ENCODE measurements around the gene MPHOSPH9.

The MPHOSPH9 gene, protein sequence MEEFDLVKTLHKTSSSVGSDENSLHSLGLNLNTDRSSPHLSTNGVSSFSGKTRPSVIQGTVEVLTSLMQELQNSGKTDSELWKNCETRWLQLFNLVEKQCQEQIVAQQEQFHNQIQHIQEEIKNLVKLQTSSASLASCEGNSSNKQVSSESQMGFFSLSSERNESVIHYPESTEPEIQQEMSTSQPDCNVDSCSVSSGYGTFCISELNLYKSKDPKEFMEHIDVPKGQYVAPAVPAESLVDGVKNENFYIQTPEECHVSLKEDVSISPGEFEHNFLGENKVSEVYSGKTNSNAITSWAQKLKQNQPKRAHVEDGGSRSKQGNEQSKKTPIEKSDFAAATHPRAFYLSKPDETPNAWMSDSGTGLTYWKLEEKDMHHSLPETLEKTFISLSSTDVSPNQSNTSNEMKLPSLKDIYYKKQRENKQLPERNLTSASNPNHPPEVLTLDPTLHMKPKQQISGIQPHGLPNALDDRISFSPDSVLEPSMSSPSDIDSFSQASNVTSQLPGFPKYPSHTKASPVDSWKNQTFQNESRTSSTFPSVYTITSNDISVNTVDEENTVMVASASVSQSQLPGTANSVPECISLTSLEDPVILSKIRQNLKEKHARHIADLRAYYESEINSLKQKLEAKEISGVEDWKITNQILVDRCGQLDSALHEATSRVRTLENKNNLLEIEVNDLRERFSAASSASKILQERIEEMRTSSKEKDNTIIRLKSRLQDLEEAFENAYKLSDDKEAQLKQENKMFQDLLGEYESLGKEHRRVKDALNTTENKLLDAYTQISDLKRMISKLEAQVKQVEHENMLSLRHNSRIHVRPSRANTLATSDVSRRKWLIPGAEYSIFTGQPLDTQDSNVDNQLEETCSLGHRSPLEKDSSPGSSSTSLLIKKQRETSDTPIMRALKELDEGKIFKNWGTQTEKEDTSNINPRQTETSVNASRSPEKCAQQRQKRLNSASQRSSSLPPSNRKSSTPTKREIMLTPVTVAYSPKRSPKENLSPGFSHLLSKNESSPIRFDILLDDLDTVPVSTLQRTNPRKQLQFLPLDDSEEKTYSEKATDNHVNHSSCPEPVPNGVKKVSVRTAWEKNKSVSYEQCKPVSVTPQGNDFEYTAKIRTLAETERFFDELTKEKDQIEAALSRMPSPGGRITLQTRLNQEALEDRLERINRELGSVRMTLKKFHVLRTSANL

DNA sequence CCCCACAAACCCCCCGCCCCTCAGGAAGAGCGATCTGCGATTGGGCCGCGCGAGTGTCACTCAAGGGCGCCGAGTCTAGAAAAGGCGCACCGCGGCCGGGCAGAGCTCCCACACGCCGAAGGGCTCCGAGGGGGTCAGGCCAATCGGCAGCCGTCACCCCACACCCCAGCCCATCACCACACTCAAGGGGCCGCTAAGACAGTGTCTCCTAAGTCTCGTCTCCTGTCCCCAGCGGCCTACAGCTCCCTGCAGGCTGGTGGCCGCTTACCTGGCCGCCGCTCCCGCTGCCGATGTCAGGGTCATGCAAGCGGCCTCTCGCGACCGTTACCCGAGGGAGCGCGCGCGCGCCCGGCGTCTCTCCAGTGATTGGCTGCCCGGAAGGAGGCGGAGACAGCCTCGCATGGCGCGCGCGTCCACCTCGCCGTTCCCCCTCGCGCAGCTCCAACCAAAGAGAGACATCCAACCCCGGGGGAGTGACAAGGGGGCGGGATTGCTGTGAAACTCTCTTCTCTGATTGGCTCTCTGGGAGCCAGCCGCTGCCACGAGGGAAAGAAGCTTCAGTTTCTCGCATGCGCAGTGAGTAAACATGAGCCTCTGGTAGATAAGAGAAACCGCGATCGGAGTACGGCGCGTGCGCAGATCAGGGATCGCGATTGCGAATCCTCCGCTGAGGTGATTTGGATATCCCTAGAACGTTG lies at the start of gene MPHOSPH9, which contains the start of gene MTRFR:
Gene MPHOSPH9, minus strand, starts transcription at position 335 of the 698 bp plus-strand sequence. CDS start 2,777 bp downstream, outside the sequence.
Gene MTRFR, plus strand, starts transcription at position 630 of the 698 bp plus-strand sequence. CDS start 20,239 bp downstream, outside the sequence.
- DNase-seq (ENCODE audit: low spot score): peak; percentile 100

- DNase-seq (ENCODE audit: low spot score): no peak
Observed at GRCh38 chr12:123282111-123282510, 49.2 kb upstream of the MPHOSPH9 start.

- DNase-seq (ENCODE audit: low spot score): no peak
Observed at GRCh38 chr12:123280971-123281370, 48.0 kb upstream of the MPHOSPH9 start.

GRCh38 chr12:123278101-123278627 lies 45.2 kb upstream of the MPHOSPH9 start:
- DNase-seq (ENCODE audit: low spot score): no peak

- DNase-seq (ENCODE audit: low spot score): no peak
Observed at GRCh38 chr12:123273166-123273565, 40.2 kb upstream of the MPHOSPH9 start.

DNA sequence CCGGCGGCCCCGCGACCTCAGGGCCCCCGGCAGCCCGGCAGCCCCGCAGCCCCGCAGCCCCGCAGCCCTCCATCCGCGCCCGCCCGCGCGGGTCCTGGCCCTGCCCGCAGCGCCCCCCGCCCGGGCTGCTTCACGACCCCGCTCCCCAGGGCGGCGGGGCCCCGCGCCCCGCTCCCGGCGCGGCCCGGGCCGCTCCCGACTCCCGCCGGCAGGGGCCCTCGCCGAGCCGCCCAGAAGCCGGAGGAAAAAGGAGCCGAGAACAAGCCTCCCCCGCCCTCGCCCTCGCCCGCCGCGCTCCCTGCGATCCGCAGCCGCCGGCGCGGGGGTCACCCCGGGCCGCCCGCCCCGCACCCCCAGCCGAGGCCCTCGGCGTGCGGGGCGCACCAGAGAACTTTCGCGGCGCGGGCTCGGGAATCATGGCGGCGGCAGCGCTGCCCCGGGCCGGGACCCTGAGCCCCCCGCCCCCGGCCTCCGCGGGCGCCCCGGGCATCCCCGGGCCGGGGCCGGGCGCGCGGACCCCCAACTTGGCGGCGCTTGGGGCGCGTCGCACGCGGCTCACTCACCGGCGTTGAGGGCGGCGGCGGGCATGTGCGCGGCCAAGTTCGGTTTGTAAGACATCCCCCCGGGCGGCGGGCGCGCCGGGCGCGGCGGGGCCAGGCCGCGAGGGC lies 38.2 kb upstream of the MPHOSPH9 start:
- DNase-seq (ENCODE audit: low spot score): peak; percentile 75

- no peak for DNase-seq (ENCODE audit: low spot score)
Observed at GRCh38 chr12:123270214-123271000, 37.5 kb upstream of the MPHOSPH9 start.

DNA sequence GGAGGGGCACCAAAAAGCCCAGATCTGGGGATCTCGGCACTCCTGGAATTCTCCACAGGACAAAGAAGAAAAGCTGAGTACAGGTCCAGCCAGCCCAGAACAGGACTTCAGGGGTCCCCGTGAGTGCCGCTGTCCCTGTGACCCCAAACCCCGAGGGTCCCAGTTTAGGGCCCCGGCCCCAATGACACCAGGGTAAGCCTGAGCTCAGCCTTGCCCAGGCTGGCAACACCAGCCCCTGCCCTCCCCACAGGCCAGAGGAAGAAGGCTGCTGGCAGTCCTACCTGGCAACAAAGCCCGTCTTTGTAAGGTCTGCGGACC lies 36.9 kb upstream of the MPHOSPH9 start:
- peak; percentile 53 for DNase-seq (ENCODE audit: low spot score)

GRCh38 chr12:123269395-123269892 lies 36.5 kb upstream of the MPHOSPH9 start:
- peak; percentile 93 for DNase-seq (ENCODE audit: low spot score)

DNA sequence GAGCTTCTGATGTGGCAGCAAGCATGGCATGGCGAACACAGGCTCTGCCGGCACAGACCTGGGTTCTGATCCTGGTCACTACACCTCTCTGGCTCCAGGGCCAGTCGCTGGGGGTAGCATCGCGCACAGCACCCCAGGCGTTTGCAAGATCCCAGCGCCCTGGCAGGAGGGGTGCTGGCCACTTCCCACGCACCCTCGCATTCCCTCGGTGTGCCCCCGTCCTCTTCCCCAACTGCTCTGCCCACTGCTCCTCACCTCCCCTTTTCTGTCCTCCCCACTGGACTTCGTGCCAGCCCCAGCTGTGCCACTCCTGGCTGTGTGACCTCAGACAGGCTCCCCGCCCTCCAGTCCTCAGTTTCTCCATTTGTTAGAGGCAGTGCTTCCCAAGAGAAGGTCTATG lies 35.9 kb upstream of the MPHOSPH9 start:
- peak; percentile 66 for DNase-seq (ENCODE audit: low spot score)

DNA sequence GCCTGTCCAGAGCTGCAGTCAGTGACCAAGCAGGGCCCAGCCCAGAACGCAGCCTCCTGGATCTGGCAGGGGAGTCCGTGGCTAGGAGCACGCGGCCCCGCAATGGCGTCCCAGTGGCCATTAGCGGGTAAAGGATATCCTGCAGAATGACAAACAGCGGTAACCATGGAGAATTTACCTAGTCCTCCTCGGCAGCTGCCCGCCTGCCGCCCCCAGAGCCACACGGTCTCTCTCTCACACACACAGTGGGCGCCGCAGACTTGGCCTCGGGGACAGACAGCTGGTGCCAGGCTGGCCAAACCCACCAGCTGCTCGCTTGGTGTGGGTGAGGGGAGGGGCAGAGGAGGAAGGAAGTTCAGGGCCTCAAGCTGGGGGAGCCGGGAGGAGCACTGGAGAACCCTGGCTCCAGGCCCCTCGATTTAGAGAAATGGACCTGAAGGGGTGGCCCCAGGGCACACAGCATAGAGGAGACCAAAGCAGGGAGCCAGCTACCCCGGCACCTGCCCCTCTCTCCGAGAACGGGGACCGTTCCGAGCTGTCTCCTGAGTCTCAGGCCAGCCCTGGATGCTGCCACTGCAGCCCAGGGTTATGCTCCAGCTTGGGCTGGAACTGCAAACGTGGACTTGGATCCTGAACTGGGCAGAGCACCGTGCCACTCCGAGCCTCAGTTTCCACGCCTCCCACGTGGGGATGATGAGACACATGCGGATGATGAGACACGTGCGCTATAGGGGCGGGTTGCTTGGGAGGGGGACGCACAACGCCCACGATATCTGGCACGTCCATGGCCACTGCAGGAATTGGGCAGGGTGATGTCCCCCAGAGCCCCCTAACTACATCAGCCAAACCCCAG lies 35.3 kb upstream of the MPHOSPH9 start:
- peak; percentile 85 for DNase-seq (ENCODE audit: low spot score)

DNA sequence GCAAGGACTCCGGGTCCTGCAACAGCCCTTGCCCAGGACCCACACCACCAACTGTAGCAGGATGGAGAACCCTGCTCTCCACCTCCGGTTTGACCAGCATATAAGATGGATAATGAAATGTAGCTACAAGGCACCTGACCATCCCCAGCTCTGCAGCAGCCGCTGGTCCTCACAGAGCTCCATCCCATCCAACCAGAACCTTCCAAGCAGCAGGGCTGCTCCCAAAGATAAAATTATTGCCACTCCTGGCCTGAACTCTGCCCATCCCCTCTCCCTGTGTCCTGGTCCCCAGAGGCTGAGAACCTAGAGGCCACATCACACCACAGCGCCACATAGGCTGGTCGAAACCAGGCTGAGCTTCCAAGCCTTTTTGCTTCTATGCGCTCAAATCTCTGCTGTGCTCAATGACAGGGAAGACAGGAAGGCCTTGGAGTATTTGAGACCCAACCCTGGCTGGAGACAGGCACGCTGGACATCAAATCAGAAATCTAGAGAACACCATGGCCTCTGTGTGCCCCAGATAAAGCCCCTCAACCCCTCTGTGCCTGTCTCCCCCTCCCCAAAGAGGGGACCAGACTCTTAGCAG lies 34.5 kb upstream of the MPHOSPH9 start:
- DNase-seq (ENCODE audit: low spot score): no peak

DNA sequence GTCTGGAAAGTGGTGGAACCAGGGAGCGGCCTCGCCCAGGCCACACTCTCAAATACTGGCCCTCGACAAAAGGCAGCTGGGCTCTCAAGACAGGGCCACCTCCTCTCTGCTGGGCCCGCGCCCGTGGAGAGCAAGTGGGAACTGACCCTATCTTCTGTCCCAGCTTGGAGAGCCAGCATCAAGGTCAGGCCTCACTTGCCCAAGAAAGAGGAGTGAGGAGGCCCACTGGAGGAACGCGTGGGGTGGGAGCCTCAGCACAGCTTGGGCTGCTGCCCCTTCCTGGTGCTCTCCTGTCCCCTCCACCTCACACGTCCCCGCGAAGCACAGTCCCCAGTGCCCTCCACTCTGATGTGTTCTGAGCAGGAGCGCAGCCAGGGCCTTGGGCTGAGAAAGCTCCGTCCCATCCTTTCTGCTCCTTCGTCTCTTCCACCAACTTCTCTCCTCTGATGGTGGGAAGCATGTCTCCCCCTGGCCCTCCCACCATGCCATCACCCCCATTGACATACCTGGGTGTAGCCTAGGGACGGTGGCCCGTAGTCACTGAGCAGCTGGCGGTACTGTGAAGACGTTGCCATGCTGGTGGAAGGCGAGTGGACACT lies 33.8 kb upstream of the MPHOSPH9 start:
- no peak for DNase-seq (ENCODE audit: low spot score)

DNA sequence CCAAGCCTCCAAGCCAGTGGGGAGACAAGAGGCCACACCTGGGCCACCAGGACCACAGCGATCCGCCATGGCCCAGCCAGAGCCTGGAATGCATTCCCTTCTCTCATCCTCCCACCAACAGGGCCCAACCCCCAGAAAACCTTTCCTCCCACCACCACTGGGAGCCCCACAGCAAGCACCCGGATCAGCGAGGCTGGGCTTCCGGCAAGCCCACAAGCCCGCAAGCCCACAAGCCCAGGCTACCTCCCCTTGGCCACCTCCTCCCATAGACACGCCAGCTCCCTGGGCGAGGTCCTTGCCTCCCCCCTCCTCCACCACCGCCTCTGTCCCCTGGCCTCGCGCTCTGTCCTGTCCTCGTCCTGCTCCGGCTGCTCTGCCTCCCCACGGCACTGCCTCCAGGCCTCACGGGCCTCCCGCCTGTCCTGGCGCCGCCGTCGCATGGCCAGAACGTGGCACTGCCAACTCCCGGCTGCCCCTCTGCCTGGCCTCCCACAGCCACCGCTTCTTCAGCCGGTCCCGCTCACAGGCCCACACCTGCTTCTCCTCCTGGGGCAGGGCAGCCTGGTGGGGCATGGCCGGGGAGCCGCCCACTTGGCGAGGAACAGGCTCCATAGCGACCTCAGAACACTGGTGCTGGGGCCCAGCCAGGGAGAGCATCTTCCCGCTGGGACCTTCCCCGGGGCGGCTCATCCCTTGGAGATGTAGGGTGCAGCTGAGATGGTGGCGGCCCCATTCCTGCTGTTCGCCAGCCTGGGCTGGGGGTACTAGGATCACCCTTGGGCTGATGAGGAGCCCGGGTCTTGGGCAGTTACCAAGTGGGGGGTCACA lies 33.1 kb upstream of the MPHOSPH9 start:
- DNase-seq (ENCODE audit: low spot score): no peak

GRCh38 chr12:123264642-123265041 lies 31.7 kb upstream of the MPHOSPH9 start:
- no peak for DNase-seq (ENCODE audit: low spot score)

DNA sequence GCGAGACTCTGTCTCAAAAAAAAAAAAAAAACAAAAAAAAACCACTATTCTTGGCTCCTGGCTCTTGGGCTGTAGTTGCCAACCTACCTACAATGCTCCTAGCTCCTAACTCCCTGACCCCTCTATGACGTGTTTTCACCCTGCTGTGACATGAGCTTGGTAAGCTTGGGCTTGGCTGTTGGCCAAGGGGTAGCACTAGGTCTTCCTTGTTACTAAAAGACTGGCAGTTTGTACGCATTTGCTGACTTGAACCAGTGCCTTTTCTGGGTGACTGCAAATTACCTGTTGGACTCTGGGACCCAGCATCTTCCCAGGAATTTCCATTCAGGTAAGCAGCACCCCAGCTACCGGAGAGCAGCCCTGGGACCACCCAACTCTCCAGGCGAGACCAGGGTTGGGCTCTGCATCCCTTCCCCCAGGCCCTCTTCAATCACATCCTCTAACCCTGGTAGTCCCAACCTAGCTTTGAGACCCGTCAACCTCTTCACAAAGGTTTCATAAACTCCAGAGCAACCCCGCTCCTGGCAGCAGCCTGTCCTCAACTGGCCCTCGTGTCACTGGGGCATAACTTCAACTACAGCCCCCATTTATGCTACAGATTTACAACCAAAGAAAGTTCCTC lies 30.4 kb upstream of the MPHOSPH9 start:
- DNase-seq (ENCODE audit: low spot score): no peak

DNA sequence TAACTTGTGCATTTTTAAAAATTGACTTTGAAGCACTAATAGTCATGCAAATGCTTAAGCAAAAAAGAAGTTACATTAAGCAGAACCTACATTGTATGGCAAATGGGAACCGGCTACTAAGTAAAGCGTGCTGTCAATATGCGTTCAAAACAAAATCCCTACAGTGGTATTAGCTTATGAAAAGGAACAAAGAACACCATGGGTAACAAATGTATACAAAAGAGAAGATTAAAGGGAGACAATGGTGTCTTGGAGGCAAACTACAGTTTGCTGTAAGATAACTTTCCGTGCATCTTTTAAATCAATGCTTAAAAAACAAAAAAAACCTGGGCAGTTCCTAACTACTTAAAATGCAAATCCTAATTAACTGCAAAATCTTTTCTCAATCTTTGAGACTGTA lies 28.3 kb upstream of the MPHOSPH9 start:
- no peak for DNase-seq (ENCODE audit: low spot score)
